Smooth muscle cell (in vitro differentiated cells): ENCODE measurements around the gene ALDH3B2. TPM values are rescaled to one million over a fixed set of nuclear protein-coding genes. Genes with fewer than 3 reads are reported as not detected.

Source experiments
- DNase-seq: peaks from one replicate; lab custom pipeline; 2025; ENCODE audit not compliant: unreplicated experiment; lab: John Stamatoyannopoulos, UW
- H2AFZ ChIP-seq: fragments of 200-600 bp; sonication (generic); 2 replicates; pipeline ENCODE4 v1.6.0; 2016; ENCODE audit warnings: antibody characterized with exemption, low read depth, mild to moderate bottlenecking
- H3F3A ChIP-seq: fragments of 200-600 bp; sonication (generic); 2 replicates; pipeline ENCODE4 v1.6.0; 2017; ENCODE audit warnings: antibody characterized with exemption, low read depth
- H3K27ac ChIP-seq: fragments of 200-600 bp; sonication (generic); 2 replicates; pipeline ENCODE4 v1.5.1; 2016; ENCODE audit warnings: low read depth, mild to moderate bottlenecking
- H3K27me3 ChIP-seq: fragments of 200-600 bp; sonication (generic); 2 replicates; pipeline ENCODE4 v1.6.1; 2016; ENCODE audit warnings: low read depth, mild to moderate bottlenecking
- H3K36me3 ChIP-seq: fragments of 200-600 bp; sonication (generic); 2 replicates; pipeline ENCODE4 v1.5.1; 2016; ENCODE audit warnings: low read depth
- H3K4me1 ChIP-seq: fragments of 200-600 bp; sonication (generic); 2 replicates; pipeline ENCODE4 v1.5.1; 2016; ENCODE audit warnings: low read depth
- H3K4me2 ChIP-seq: fragments of 200-600 bp; sonication (generic); 2 replicates; pipeline ENCODE4 v1.6.0; 2016; ENCODE audit warnings: mild to moderate bottlenecking
- H3K4me3 ChIP-seq: fragments of 200-600 bp; sonication (generic); 2 replicates; pipeline ENCODE4 v1.5.1; 2016; ENCODE audit warnings: mild to moderate bottlenecking
- H3K79me2 ChIP-seq: fragments of 200-600 bp; sonication (generic); 2 replicates; pipeline ENCODE4 v1.6.0; 2016; ENCODE audit warnings: low read depth, mild to moderate bottlenecking
- H3K9ac ChIP-seq: fragments of 200-600 bp; sonication (generic); 2 replicates; pipeline ENCODE4 v1.6.0; 2016; ENCODE audit warnings: low read depth
- H3K9me3 ChIP-seq: fragments of 200-600 bp; sonication (generic); replicated peaks from 2 replicates; pipeline ENCODE4 v1.5.1; 2016; ENCODE audit warnings: low read depth
- H4K20me1 ChIP-seq: fragments of 200-600 bp; sonication (generic); 2 replicates; pipeline ENCODE4 v1.6.0; 2016; ENCODE audit warnings: low read depth
- WGBS: methylation state at CpG from one replicate; pipeline ENCODE4 v1.1.7; 2016; ENCODE audit warnings: low lambda C conversion rate; 5-methylcytosine and 5-hydroxymethylcytosine counted together
- polyA plus RNA-seq: library from polyadenylated mRNA; unstranded; fragments of >200 nt; fragmentation: Nextera tagmentation; extraction: Ambion mirVana; gene quantifications from 2 replicates; pipeline ENCODE4 v1.2.1, GENCODE V29; 2016
- total RNA-seq: library from RNA; depleted of rRNA; stranded (reverse); fragments of >200 nt; gene quantifications from 2 replicates; pipeline ENCODE4 v1.2.3, GENCODE V29; 2014
- TF ChIP-seq, protein P1 (sequence below): fragments of 200-600 bp; sonication (generic); IDR thresholded peaks from 2 replicates; pipeline ENCODE4 v1.5.1; 2017; ENCODE audit warnings: borderline replicate concordance, mild to moderate bottlenecking, antibody characterized with exemption; ENCODE audit not compliant: insufficient read depth, poor library complexity, severe bottlenecking

Gene ALDH3B2
- total and polyA plus RNA-seq, 2 experiments from 2014 or later = 0.77 to 5.0 TPM

DNA sequence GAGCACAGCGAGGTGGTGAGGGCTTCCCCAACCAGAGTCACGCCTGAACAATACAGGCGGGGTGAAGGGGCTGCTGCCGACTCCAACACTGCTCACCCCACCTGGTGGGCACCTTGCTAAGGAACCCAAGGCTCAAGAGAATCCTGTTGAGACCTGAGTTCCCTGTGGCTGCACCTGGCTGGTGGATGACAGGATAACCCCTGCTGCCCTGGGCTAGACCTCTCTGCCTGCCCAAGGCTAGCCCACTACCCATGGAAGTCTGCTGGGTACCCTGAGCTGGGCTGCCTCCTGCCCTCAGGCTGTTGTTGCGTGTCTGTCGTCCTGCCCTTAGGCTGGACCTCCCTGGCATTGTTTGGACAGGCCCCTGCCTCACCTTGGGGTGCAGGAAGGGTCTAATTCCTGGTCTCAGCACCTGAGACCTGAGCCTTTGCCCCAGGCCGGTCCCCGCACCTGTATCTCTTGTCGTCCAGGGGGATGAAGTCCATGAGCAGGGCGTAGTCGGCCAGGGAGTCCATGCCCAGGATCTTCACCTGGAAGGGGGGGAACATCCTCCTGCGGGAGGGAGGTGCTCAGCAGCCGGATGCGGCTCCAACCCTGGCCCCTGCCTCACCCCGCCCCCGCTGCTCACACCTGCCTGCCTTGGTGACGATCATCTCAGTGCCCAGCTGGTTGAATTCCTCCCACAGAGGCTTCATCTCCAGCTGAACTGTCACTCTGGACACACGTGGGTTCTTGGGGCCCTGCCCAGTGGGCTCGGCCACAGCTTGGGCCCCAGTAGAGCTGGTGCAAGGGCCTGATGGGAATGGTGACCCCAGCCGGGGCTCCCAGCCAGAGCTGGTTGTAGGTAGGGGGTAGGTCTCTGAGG lies 39.8 kb downstream of the ALDH3B2 start:
- Histone ChIP-seq H3K9me3 (no peaks in the 10 kb centered on the region), H3K36me3 (no peaks in the 10 kb centered on the region), H3K27ac (no peak overlapping the region), H3K4me1 (no peaks in the 10 kb centered on the region), H3K79me2 (no peaks in the 10 kb centered on the region), H4K20me1 (no peaks in the 10 kb centered on the region), H3K4me2 (no peak overlapping the region), H3K27me3 (no peaks in the 10 kb centered on the region), H2AFZ (no peak overlapping the region), H3F3A (no peaks in the 10 kb centered on the region), H3K4me3 (no peak overlapping the region), H3K9ac (no peak overlapping the region)
- DNase-seq = no peak
- WGBS = 84% methylated on average over 20 of the region's 20 CpGs
- TF ChIP-seq, protein P1, sequence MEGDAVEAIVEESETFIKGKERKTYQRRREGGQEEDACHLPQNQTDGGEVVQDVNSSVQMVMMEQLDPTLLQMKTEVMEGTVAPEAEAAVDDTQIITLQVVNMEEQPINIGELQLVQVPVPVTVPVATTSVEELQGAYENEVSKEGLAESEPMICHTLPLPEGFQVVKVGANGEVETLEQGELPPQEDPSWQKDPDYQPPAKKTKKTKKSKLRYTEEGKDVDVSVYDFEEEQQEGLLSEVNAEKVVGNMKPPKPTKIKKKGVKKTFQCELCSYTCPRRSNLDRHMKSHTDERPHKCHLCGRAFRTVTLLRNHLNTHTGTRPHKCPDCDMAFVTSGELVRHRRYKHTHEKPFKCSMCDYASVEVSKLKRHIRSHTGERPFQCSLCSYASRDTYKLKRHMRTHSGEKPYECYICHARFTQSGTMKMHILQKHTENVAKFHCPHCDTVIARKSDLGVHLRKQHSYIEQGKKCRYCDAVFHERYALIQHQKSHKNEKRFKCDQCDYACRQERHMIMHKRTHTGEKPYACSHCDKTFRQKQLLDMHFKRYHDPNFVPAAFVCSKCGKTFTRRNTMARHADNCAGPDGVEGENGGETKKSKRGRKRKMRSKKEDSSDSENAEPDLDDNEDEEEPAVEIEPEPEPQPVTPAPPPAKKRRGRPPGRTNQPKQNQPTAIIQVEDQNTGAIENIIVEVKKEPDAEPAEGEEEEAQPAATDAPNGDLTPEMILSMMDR = no peak

DNA sequence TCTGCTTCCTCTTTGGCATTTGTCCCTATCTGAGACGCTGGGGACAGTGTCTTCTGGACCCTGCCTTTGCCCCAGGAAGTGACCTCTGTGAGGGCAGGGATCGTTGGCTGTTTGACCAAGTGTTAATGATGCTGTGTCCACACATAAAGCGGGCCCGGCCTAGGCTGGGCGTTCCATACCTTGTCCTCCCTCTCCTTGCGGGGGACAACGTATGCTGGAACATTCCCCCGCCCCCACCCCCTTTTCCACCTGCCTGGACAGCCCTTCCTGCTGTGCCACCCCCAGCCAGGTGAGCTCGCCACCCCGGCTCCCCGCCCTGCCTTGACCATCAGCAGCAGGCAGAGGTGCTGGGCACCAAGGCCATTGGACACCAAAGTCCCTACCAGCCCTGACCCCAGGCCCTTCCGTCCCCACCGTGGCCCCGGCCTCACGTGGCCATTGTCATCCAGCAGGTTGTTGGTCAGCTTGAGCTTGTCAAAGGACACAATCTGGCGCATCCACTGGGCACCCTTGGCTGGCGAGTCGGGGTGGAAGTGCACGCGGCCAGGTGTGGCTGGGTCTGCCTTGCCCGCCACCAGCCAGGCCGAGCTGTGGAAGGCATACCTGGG lies 40.6 kb downstream of the ALDH3B2 start:
- H3K9ac ChIP-seq = no peak overlapping the region
- no peaks in the 10 kb centered on the region for H4K20me1 ChIP-seq
- no peaks in the 10 kb centered on the region for H3K9me3 ChIP-seq
- no peaks in the 10 kb centered on the region for H3K27me3 ChIP-seq
- no peak overlapping the region for H2AFZ ChIP-seq
- H3F3A ChIP-seq = no peaks in the 10 kb centered on the region
- no peak overlapping the region for H3K4me2 ChIP-seq
- H3K27ac ChIP-seq = no peak overlapping the region
- H3K36me3 ChIP-seq = no peaks in the 10 kb centered on the region
- TF ChIP-seq, protein P1 = no peak
- no peaks in the 10 kb centered on the region for H3K79me2 ChIP-seq
- no peak for DNase-seq
- 94% methylated on average over 19 of the region's 22 CpGs for WGBS
- H3K4me3 ChIP-seq = no peak overlapping the region
- no peaks in the 10 kb centered on the region for H3K4me1 ChIP-seq

DNA sequence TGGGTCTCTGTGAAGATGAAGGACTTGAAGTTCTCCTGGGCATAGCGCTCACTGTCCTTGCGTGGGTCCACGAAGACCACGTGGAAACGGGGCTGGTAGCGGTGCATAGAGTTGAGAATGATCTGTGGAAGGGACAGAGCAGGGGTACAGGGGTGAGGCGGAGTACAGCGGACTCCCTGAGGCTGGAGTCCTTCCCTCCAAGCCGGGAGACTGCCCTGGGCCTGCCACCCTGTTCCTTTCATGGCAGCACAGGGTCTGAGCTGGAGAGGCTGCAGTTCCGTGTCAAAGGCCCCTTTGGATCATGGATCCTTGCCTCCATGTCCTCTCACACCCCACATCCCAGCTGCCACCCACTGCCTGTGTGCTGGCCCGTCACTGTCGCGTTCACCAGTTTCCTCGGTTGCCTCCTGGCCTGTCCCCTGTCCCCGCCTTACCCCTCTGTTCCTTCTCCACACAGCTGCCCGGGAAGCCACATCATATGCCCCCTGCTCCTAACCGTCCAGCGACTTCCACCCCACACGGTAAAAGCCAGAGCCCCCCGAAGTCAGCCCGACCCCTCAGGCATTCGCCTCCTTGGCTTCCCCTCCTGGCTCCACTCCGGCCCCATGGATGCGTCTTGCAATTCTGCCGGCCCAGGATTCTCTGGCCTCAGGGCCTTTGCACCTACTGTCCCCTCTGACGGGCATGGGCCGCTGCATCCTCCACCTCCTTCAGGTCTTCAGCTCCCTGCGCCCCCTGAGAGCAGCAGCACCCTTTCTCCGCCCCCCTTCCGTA lies 41.3 kb downstream of the ALDH3B2 start:
- Histone ChIP-seq H3K9me3 (no peaks in the 10 kb centered on the region), H3K9ac (no peak overlapping the region)
- WGBS = 94% methylated on average over 29 of the region's 30 CpGs

More for the DNA sequence above, 41.3 kb downstream of the ALDH3B2 start:
- Histone ChIP-seq H3K27ac (no peak overlapping the region), H3K27me3 (no peaks in the 10 kb centered on the region), H3K79me2 (no peaks in the 10 kb centered on the region), H3K36me3 (no peaks in the 10 kb centered on the region), H3K4me3 (no peak overlapping the region), H3K4me1 (no peaks in the 10 kb centered on the region), H3F3A (no peaks in the 10 kb centered on the region), H3K4me2 (no peak overlapping the region), H2AFZ (no peak overlapping the region), H4K20me1 (no peaks in the 10 kb centered on the region)
- TF ChIP-seq, protein P1 = no peak
- DNase-seq = no peak
